Measurements from ENCODE around the gene ADARB1. TPM values are rescaled to one million over a fixed set of nuclear protein-coding genes. Genes with fewer than 3 reads are reported as not detected.

Gene ADARB1
- total and polyA plus RNA-seq, 2 experiments from 2014 or later = 4.8 to 14.8 TPM

- no peaks in the 10 kb centered on the region for H3K36me3 ChIP-seq (ENCODE audit: insufficient read depth)
- H3F3A ChIP-seq (replicated peaks; ENCODE audit: low read depth) = no peaks in the 10 kb centered on the region
- H3K4me2 ChIP-seq = no peak overlapping the region
- H2AFZ ChIP-seq = no peak overlapping the region
- H3K9me2 ChIP-seq (ENCODE audit: insufficient read depth) = no peaks in the 10 kb centered on the region
- no peak overlapping the region for H3K4me3 Mint-ChIP-seq
- H3K79me2 ChIP-seq (replicated peaks; ENCODE audit: insufficient read depth) = no peaks in the 10 kb centered on the region
- H3K9me3 Mint-ChIP-seq = no peaks in the 10 kb centered on the region
- TF ChIP-seq ZNF331 (CRISPR knock-in tag; IDR thresholded peaks at IDR 0.05; ENCODE audit: low read depth) (no peak), NANOG (IDR thresholded peaks at IDR 0.05; ENCODE audit: borderline replicate concordance) (no peak), EZH2 (IDR thresholded peaks at IDR 0.05; ENCODE audit: low read depth, unreplicated experiment) (no peak), CREB1 (CRISPR knock-in tag; IDR thresholded peaks at IDR 0.05; ENCODE audit: low read depth) (no peak), ZNF462 (CRISPR knock-in tag; IDR thresholded peaks at IDR 0.05) (no peak), EZH2phosphoT487 (IDR thresholded peaks at IDR 0.05; ENCODE audit: unreplicated experiment) (no peak), ZNF114 (CRISPR knock-in tag; IDR thresholded peaks at IDR 0.05) (no peak), JUNB (IDR thresholded peaks at IDR 0.05; ENCODE audit: unreplicated experiment) (no peak), ETS1 (IDR thresholded peaks at IDR 0.05) (no peak), CTCF (conservative IDR thresholded peaks at IDR 0.05; ENCODE audit: low read depth in 2 of 2) (no peak), POLR2AphosphoS5 (IDR thresholded peaks at IDR 0.05; ENCODE audit: low read depth) (no peak), STAT1 (IDR thresholded peaks at IDR 0.05; ENCODE audit: unreplicated experiment) (no peak), REST (IDR thresholded peaks at IDR 0.05; ENCODE audit: unreplicated experiment) (no peak)
- no peaks in the 10 kb centered on the region for H3K27me3 ChIP-seq (ENCODE audit: insufficient read depth)
- ATAC-seq (no peak), DNase-seq (ENCODE audit: low spot score) (no peak)
- no peak overlapping the region for H3K27ac ChIP-seq (ENCODE audit: low read depth)
- no peaks in the 10 kb centered on the region for H3K4me1 ChIP-seq (ENCODE audit: insufficient read depth)
- H3K4me3 ChIP-seq = no peak overlapping the region
- no peaks in the 10 kb centered on the region for H3K36me3 Mint-ChIP-seq (ENCODE audit: low read depth)
- no peaks in the 10 kb centered on the region for H4K20me1 ChIP-seq (replicated peaks; ENCODE audit: insufficient read depth)
- peaks cover 8% of the 10 kb centered on the region for H3K27me3 Mint-ChIP-seq (ENCODE audit: insufficient read depth, low read depth, poor library complexity)
- H3K27ac Mint-ChIP-seq = no peak overlapping the region
- H3K4me1 Mint-ChIP-seq = peaks cover 7% of the 10 kb centered on the region; the same call in 2 of the 3 replicates
Measured at GRCh38 chr21:45168522-45168921, 94.1 kb downstream of the ADARB1 start.
